HCT116 (cell line): Measurements from ENCODE around the gene MRPS21. TPM values are rescaled to one million over a fixed set of nuclear protein-coding genes. Genes with fewer than 3 reads are reported as not detected.

Experiments
- ATAC-seq: fragments of 200-7000 bp; cut with Tn5 transposase; 2 replicates; pipeline ENCODE4 v1.9.1; 2020; ENCODE audit warnings: mild to moderate bottlenecking, moderate library complexity
- BruUV-seq: library from RNA; stranded (reverse); fragments of 400-500 nt; replicated peaks from 2 replicates; lab custom pipeline; 2021; lab: Mats Ljungman, UMichigan
- CTCF ChIA-PET: fragments of 300-600 bp; sonication (Branson Sonifier 250); formaldehyde crosslinking; loops from one replicate; lab custom pipeline; 2021; ENCODE audit warnings: antibody characterized with exemption; lab: Charles Lee
- POLR2A ChIA-PET: fragments of 300-600, 350-600 bp; sonication (Branson Sonifier 250); formaldehyde crosslinking; loops from one replicate; lab custom pipeline; 2021; ENCODE audit warnings: antibody characterized with exemption; lab: Charles Lee
- RAD21 ChIA-PET, 2 experiments: fragments of 300-600 bp; sonication (Branson Sonifier 250); formaldehyde crosslinking; loops; one replicate each; lab custom pipeline; 2023; ENCODE audit warnings: low total read pairs in 2 of 2; ENCODE audit not compliant: uncharacterized antibody in 2 of 2, unreplicated experiment in 2 of 2, low non-redundant PET in 1 of 2; lab: Charles Lee
- DNase-seq: peaks from one replicate; pipeline ENCODE4 v3.0.0-alpha.2; 2010; ENCODE audit warnings: low read depth, low spot score
- H2AFZ ChIP-seq: fragments of 200-600 bp; shearing (Covaris generic), sonication (generic); 2 replicates; pipeline ENCODE4 v1.6.1; 2017; ENCODE audit warnings: low read depth, mixed run types, mixed read lengths, antibody characterized with exemption, low read length; ENCODE audit not compliant: poor library complexity, severe bottlenecking
- H3K27ac ChIP-seq: 2 replicates; pipeline ENCODE4 v1.5.1; 2012; ENCODE audit warnings: low read depth, low read length
- H3K27me3 ChIP-seq: fragments of 200-600 bp; sonication (generic); 2 replicates; pipeline ENCODE4 v1.6.1; 2016; ENCODE audit warnings: mixed run types, low read length, mixed read lengths; ENCODE audit not compliant: insufficient read depth
- H3K36me3 ChIP-seq, 2 experiments: fragments of 200-500 bp in 1 of 2; fragments of 200-600 bp in 1 of 2; sonication (Bioruptor generic) in 1 of 2; sonication (generic) in 1 of 2; 2 replicates each; pipeline versions ENCODE4 v1.5.1 to v1.6.1; 2014 to 2016; ENCODE audit warnings: low read length in 2 of 2, inconsistent platforms in 1 of 2, mixed read lengths in 1 of 2, mixed run types in 1 of 2; ENCODE audit not compliant: insufficient read depth in 2 of 2, control insufficient read depth in 1 of 2
- H3K4me1 ChIP-seq, 2 experiments: fragments of 200-600 bp in 1 of 2; sonication (generic) in 1 of 2; 2 replicates each; pipeline versions ENCODE4 v1.5.1 to v1.6.1; 2012 to 2017; ENCODE audit warnings: low read length in 2 of 2, inconsistent platforms in 1 of 2, mild to moderate bottlenecking in 1 of 2, mixed read lengths in 1 of 2, mixed run types in 1 of 2, moderate library complexity in 1 of 2; ENCODE audit not compliant: insufficient read depth in 2 of 2, control insufficient read depth in 1 of 2
- H3K4me2 ChIP-seq: fragments of 200-600 bp; sonication (generic); 2 replicates; pipeline ENCODE4 v1.6.1; 2017; ENCODE audit warnings: mixed run types, low read length, mixed read lengths
- H3K4me3 ChIP-seq, 2 experiments: fragments of 200-600 bp in 1 of 2; sonication (generic) in 1 of 2; replicated peaks in 1 of 2; 2 replicates each; pipeline ENCODE4 v1.5.1; 2011 to 2016; ENCODE audit warnings: low read length in 2 of 2, control low read depth in 1 of 2, low read depth in 1 of 2, mild to moderate bottlenecking in 1 of 2, mixed read lengths in 1 of 2, mixed run types in 1 of 2
- H3K79me2 ChIP-seq: fragments of 200-600 bp; sonication (generic); 2 replicates; pipeline ENCODE4 v1.6.1; 2017; ENCODE audit warnings: mild to moderate bottlenecking, mixed run types, low read length, moderate library complexity, mixed read lengths; ENCODE audit not compliant: insufficient read depth
- H3K9ac ChIP-seq: fragments of 200-600 bp; sonication (generic); 2 replicates; pipeline ENCODE4 v1.6.1; 2016; ENCODE audit warnings: low read length, mixed read lengths
- H3K9me2 ChIP-seq: fragments of 200-600 bp; sonication (generic), shearing (Covaris generic); 2 replicates; pipeline ENCODE4 v1.6.1; 2017; ENCODE audit warnings: mixed run types, mild to moderate bottlenecking, moderate library complexity; ENCODE audit not compliant: insufficient read depth
- H3K9me3 ChIP-seq, 2 experiments: fragments of 200-500 bp in 1 of 2; fragments of 200-600 bp in 1 of 2; sonication (Bioruptor generic) in 1 of 2; sonication (generic) in 1 of 2; 2 replicates each; pipeline ENCODE4 v1.6.1; 2014 to 2017; ENCODE audit warnings: low read length in 2 of 2, mixed read lengths in 2 of 2, inconsistent platforms in 1 of 2, low read depth in 1 of 2, mild to moderate bottlenecking in 1 of 2, mixed run types in 1 of 2, moderate library complexity in 1 of 2; ENCODE audit not compliant: control insufficient read depth in 1 of 2, insufficient read depth in 1 of 2
- H4K20me1 ChIP-seq: fragments of 200-600 bp; sonication (generic), shearing (Covaris generic); 2 replicates; pipeline ENCODE4 v1.6.1; 2017; ENCODE audit warnings: mixed run types, mild to moderate bottlenecking, moderate library complexity; ENCODE audit not compliant: insufficient read depth
- CBX3 ChIP-seq: IDR thresholded peaks from 2 replicates; pipeline ENCODE4 v1.6.1; 2012; ENCODE audit warnings: low read depth
- EGR1 ChIP-seq: IDR thresholded peaks from 2 replicates; pipeline ENCODE4 v1.6.1; 2012; ENCODE audit warnings: low read depth
- EZH2phosphoT487 ChIP-seq: fragments of 200-600 bp; IDR thresholded peaks from 2 replicates; pipeline ENCODE4 v1.6.1; 2018; ENCODE audit warnings: antibody characterized with exemption, borderline replicate concordance
- JUND ChIP-seq: IDR thresholded peaks from 2 replicates; pipeline ENCODE4 v1.6.1; 2012
- POLR2AphosphoS5 ChIP-seq: IDR thresholded peaks from 2 replicates; pipeline ENCODE4 v1.6.1; 2011; ENCODE audit warnings: mild to moderate bottlenecking, low read depth, low read length, moderate library complexity
- RAD21 ChIP-seq: IDR thresholded peaks from 2 replicates; pipeline ENCODE4 v1.6.1; 2012; ENCODE audit warnings: low read depth, mild to moderate bottlenecking
- SP1 ChIP-seq: IDR thresholded peaks from 2 replicates; pipeline ENCODE4 v1.6.1; 2012; ENCODE audit warnings: low read depth
- TCF7L2 ChIP-seq: IDR thresholded peaks from 2 replicates; pipeline ENCODE4 v1.7.0; 2011; ENCODE audit warnings: borderline replicate concordance, inconsistent platforms; ENCODE audit not compliant: insufficient read depth, insufficient read length; ENCODE audit errors: extremely low read depth
- YY1 ChIP-seq: IDR thresholded peaks from 2 replicates; pipeline ENCODE4 v1.6.1; 2011; ENCODE audit warnings: low read length, low read depth, moderate library complexity, mild to moderate bottlenecking; ENCODE audit not compliant: insufficient replicate concordance; ENCODE audit errors: extremely low read depth
- ZFX ChIP-seq: fragments of 450-650 bp; IDR thresholded peaks from 2 replicates; pipeline ENCODE4 v1.6.1; 2017
- intact Hi-C: fragments of 100-400 bp; cut with micrococcal nuclease; formaldehyde crosslinking; loops from 2 replicates; pipeline ENCODE4 v1.10.0; 2022
- total RNA-seq: library from RNA; stranded (reverse); gene quantifications from one replicate; pipeline ENCODE4 v1.2.1, GENCODE V29; 2021; ENCODE audit not compliant: unreplicated experiment

MRPS21 gene
- total RNA-seq, 1 experiment from 2014 or later, result 96.9 TPM

DNA sequence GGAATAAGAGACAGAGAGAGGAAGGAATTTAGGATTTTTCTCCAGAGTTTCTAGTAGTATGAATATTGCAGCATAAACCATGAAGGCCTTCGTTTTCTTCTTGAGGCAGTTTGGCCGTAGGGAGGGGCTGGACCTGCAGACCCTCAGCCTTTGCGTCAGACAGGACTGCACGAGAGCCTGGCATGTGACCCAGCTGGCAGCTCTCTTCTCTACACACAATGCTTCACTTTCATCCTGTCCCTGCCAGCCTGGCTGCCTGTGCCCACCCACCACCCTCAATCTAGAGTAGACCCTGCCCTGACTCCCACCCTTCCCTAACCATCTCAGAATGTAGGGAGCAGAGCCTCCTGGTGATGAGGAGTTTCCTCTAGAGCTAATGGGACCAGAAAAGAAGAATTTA, 34.4 kb upstream of the MRPS21 start:
- Histone ChIP-seq H3K36me3 (no peaks in the 10 kb centered on the region), H3K4me1 (peaks cover 30 to 61% of the 10 kb centered on the region in 2 experiments), H3K9me2 (no peaks in the 10 kb centered on the region), H3K4me3 (no peak overlapping the region; a peak in 1 of 4 replicates), H3K4me2 (peak overlapping the region; percentile 76), H3K9me3 (no peaks in the 10 kb centered on the region), H3K79me2 (no peaks in the 10 kb centered on the region), H3K27ac (peak overlapping the region; percentile 70; the same call in 1 of the 2 replicates), H2AFZ (no peak overlapping the region)
- no TSS peak for BruUV-seq
- CTCF ChIA-PET, result interaction anchor here (0.8 to 1.2 kb wide), 3 partner anchors 14 to 273 kb away, joined by 3 to 5 read pairs (median 3); no protein-coding TSS in a partner anchor
- RAD21 ChIA-PET, result no interaction called here
- POLR2A ChIA-PET, result interaction anchor here (1.6 kb wide), 1 partner anchor 274 kb away, joined by 3 read pairs; no protein-coding TSS in a partner anchor
- no peak for ATAC-seq
- TF ChIP-seq RAD21 (no peak), JUND (no peak)
- TF ChIP-seq, all 23 proteins: peak for 0
- DNase-seq, result no peak
- intact Hi-C loops, result loop anchor here (5.0 to 10.0 kb wide), 5 partner anchors 63 to 738 kb away; partner anchors contain the start of gene PRPF3
- Histone ChIP-seq H3K27me3 (no peaks in the 10 kb centered on the region), H4K20me1 (no peaks in the 10 kb centered on the region), H3K9ac (0 out of 2 replicates have a peak overlapping the region, but pooled peaks have one; percentile 42)

DNA sequence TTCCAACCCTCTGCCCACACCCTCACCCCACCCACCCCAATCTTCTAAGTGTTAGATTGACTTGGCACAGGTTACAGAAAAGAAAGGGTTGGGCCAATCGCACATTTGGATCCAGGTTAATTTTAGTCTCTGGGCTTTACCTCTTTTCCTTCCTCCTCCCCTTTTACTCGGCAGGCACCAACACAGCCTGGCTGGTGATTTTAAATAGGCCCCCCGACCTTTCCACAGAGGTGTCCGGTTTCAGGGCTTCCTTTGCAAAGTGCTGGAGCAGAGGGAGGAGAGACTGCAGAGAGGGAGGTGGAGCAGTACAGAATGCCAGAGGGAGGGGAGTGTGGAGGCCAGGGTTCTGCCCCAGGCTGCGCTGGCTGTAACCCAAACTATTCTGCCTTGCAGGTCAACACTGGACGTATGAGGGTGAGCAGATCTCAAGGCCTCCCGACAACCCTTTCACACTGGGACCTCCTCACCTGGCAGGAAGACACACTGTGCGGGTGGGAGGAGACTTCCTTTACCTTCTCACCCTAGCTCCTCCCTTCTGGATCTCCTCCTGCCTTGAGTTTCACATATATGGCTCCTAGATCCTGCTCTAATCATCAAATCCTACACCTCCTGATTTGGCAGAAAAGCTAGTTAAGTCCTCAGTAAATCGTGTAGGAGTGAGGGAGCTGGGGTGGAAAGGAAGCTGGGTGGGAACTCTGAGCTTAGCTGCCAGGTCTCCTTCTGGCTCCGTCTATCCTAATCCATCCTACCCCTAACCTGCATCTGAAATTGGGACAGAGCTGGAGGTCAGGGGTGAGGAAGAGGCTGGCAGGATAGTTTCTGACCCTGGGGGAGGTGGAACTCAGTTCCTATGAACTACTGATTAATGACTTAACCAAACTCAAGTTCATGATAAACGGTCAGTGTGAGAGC, 33.6 kb upstream of the MRPS21 start:
- H4K20me1 ChIP-seq, result no peaks in the 10 kb centered on the region
- CTCF ChIA-PET, result interaction anchor here (1.0 to 1.2 kb wide), 2 partner anchors 21 to 273 kb away, joined by 3 to 5 read pairs; no protein-coding TSS in a partner anchor
- H3K4me3 ChIP-seq, result peak overlapping the region; percentile 36 to 52
- ATAC-seq (peak; percentile 78), DNase-seq (no peak)
- H3K9me2 ChIP-seq, result no peaks in the 10 kb centered on the region
- no peaks in the 10 kb centered on the region for H3K36me3 ChIP-seq
- H3K79me2 ChIP-seq, result no peaks in the 10 kb centered on the region
- RAD21 ChIA-PET, result interaction anchor here in 1 of 2 experiments (0.8 kb wide), 1 partner anchor 36 kb away, joined by 6 read pairs; no protein-coding TSS in a partner anchor
- TF ChIP-seq YY1 (no peak), POLR2AphosphoS5 (peak; percentile 53), EGR1 (no peak), EZH2phosphoT487 (no peak), ZFX (no peak), TCF7L2 (no peak), SP1 (peak; percentile 47), CBX3 (peak; percentile 19; the same call in 1 of the 2 replicates), RAD21 (no peak), JUND (no peak)
- H2AFZ ChIP-seq, result peak overlapping the region; percentile 55
- H3K4me1 ChIP-seq, result peaks cover 30 to 61% of the 10 kb centered on the region in 2 experiments
- BruUV-seq, result no TSS peak
- H3K9me3 ChIP-seq, result no peaks in the 10 kb centered on the region
- peak overlapping the region; percentile 42 for H3K9ac ChIP-seq
- no peaks in the 10 kb centered on the region for H3K27me3 ChIP-seq
- H3K4me2 ChIP-seq, result peak overlapping the region; percentile 76
- peak overlapping the region; percentile 70 for H3K27ac ChIP-seq
- intact Hi-C loops, result loop anchor here (5.0 to 10.0 kb wide), 5 partner anchors 62 to 737 kb away; partner anchors contain the start of gene PRPF3
- POLR2A ChIA-PET, result interaction anchor here (1.1 to 1.6 kb wide), 2 partner anchors 12 to 273 kb away, joined by 3 to 6 read pairs; partner anchors contain the start of gene C1orf54
